D721Med (cell line): Measurements from ENCODE around the gene VPS18.
"Not testable (repeated sequence)": the region's sequence is repeated elsewhere in the genome, so short reads cannot be mapped to it uniquely, and the experiment has no call there.

Experiments
- DNase-seq: peaks from one replicate; pipeline ENCODE4 v3.0.0; 2011; ENCODE audit warnings: low spot score; ENCODE audit not compliant: insufficient read length
- FAIRE-seq: peaks from 2 replicates; lab custom pipeline; 2011; peaks lifted over from hg19 to GRCh38; lab: Jason Lieb, UNC
- CTCF ChIP-seq: IDR thresholded peaks from 2 replicates; pipeline ENCODE4 v1.5.1; 2012; ENCODE audit warnings: mild to moderate bottlenecking, control low read depth; ENCODE audit not compliant: insufficient read depth; ENCODE audit errors: missing control alignments

The VPS18 gene

GRCh38 chr15:40857601-40858341, 36.5 kb upstream of the VPS18 start:
- TF ChIP-seq CTCF, result peak; percentile 89
- no peak for FAIRE-seq
- peak; percentile 89 for DNase-seq

- FAIRE-seq (no peak), DNase-seq (no peak)
- no peak for TF ChIP-seq CTCF
Observed at GRCh38 chr15:40858706-40859105, 35.5 kb upstream of the VPS18 start.

GRCh38 chr15:40859206-40859851, 34.9 kb upstream of the VPS18 start:
- DNase-seq, result peak; percentile 73
- TF ChIP-seq CTCF, result peak; percentile 79
- FAIRE-seq, result no peak

- not testable (repeated sequence) for FAIRE-seq, DNase-seq
Observed at GRCh38 chr15:40861147-40861546, 33.1 kb upstream of the VPS18 start.

- TF ChIP-seq CTCF, result no peak
- DNase-seq (no peak), FAIRE-seq (no peak)
Observed at GRCh38 chr15:40863660-40864270, 30.5 kb upstream of the VPS18 start.

GRCh38 chr15:40867199-40867598, 27.1 kb upstream of the VPS18 start:
- DNase-seq (no peak), FAIRE-seq (no peak)
- no peak for TF ChIP-seq CTCF

GRCh38 chr15:40869686-40870085, 24.6 kb upstream of the VPS18 start:
- DNase-seq (no peak), FAIRE-seq (no peak)
- no peak for TF ChIP-seq CTCF
